ELR (cell line): ENCODE measurements around the gene XG.

Experiments used
- DNase-seq: peaks from one replicate; pipeline ENCODE4 v3.0.0-alpha.2; 2015; ENCODE audit warnings: low read depth

XG gene

DNA sequence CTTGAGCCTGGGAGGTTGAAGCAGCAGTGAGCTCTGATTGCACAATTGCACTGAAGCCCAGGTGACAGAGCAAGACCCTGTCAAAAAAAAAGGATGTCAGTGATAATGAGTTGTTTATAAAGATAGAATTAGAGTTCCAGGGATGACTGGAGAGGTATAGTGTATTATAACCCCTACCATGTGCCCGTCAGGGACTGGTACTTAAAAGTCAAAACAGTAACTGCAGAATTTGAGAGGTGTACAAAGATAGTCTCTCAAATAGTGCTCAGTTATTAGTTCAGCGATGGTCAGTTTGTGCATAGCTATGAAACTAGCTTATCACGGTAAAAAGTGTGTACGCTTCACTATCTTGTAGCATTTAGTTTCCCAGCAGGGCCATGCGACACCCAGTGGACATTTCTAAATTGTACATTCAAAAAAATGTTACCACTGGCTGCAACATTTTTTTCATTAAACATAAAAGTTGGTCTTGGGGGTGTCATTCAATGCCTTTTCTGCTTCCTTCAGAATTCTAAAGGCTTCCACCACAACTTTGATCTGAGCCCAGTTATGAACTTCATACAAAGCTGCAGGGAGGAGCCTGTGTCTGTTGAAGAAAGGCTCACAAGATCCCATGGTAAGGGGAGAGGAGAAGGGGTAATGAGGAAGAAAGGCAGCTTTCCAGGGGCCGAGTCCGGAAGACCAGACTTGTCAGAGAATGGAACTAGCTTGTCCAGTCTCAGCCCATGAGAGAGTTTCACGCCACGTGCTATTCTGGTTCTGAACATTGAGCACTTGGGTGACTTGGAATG lies 67.7 kb downstream of the XG start:
- DNase-seq = peak; percentile 34

DNA sequence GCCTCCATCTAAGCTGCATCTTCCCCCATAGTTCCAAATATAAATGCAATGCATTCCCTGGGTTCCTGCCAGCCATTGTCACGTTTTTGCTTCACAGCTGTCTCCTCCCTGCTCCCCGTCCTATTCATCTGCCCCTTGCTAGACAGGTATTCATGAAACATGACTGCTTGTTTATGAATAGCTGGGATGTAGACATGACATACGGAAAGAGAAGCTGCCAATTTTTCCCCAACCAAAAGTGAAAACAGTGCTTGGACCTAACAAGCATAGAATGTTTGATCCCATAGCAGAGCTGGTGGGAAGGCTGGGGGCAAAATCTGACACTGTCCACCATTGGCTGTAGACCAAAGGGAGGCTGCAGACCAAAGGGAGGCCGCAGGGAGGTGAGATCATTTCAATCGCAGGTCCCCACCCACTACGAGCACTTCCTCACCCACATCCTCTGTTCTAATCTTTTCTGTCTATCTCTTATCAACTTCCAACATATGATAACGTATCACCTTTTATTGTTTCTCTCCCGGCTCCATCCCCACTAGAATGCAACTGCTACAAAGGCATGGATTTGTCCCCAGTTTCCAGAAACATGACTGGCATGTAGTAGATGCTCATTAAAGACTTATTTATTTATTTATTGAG lies 68.4 kb downstream of the XG start:
- DNase-seq = no peak

DNA sequence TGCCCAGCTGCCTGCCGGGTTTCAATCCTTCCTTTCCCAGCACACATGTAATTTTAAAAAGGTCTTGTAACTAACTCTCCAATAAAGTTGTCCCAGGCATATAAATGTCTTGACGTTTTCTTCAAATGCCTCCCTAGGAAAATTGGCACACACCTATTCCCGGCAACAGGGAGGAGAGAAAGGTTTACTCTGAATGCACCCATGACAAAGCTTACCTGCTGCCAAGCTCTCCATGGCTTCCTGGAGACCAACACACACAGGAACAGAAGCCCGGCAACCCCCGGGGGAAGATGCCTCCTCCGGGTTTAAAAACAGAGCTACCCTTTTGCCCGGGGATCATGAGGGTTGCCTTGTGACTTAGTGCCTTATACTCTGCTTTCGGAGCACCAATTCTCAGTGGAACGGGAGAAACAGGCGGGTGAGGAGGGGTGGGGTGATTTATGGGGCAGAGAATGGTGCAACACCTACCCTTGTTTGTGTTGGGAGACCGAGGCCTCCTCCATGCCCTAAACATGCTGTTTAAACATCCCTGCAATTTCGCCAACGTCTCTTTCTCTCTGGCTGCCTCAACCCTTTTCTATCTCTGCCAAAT lies 72.1 kb downstream of the XG start:
- no peak for DNase-seq

DNA sequence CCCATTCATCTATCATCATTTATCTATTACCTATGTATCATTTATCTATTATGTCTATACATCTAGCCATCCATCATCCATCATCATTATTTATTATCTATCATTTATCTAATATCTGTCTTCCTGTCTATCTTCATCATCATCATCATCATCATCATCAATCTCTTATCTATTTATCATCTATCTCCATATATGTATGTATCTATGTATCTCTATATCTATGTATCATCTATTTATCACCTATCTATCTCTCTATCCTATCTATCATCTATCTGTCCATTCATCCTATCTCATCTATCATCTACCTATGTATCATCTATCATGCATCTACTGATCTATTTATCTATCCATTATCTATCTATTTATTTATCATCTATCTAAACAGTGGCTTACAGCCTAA lies 73.0 kb downstream of the XG start:
- DNase-seq = no peak

DNA sequence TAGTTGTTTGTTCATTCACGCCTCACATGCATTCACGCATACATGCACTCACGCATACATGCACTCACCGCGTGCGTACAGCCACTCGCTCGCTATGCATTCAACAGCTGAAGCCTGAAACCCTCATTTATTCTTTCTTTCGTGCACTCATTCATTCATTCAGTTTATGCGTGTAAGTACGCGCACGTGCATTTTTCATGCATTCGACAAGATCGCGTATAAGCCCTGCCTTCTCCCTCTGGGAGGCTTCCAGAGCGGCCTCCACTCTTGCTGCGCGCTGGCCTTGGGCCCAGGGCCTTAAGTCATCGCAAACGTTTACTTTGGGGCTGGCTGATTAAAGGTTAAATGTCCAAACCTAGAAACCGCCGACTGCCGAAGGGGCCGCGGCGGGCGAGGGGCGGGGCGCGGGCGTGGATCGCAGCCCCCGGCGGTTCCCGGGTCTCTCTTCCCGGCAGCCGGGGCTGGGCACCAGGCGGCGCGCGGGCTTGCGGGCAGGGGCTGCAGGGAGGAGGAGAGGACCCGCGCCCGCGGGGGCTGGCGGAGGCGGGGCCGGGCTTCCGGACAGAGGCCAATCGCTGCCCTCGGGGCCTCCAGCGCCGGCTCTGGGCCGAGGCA lies 76.6 kb downstream of the XG start, which contains the start of gene GYG2:
Gene GYG2 (plus strand): TSS at position 587 of the 615 bp plus-strand sequence. CDS start 1,259 bp downstream, outside the sequence.
- DNase-seq = peak; percentile 2

DNA sequence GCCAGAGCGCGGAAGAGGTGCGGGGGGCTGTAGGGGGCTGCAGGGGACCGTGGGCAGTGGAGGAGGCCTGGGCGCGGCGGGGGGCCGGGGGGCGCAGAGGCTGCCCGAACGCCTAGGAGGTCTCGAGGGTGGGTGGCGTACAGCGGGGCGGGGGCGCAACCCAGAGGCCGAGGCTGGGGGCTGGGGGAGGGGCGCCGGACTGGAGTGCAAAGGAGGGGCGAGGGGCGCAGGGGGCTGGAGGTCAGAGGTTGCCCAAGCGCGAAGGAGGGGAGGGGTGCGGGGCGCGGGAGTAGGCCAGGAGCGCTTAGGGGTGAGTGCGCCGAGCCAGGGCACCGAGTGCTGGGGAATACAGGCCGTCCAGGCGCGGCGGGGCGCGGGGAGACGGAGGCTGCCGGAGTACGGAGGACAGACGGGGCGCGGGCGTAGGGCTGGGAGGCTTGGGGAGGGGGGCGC lies 77.1 kb downstream of the XG start:
- DNase-seq = peak; percentile 0

DNA sequence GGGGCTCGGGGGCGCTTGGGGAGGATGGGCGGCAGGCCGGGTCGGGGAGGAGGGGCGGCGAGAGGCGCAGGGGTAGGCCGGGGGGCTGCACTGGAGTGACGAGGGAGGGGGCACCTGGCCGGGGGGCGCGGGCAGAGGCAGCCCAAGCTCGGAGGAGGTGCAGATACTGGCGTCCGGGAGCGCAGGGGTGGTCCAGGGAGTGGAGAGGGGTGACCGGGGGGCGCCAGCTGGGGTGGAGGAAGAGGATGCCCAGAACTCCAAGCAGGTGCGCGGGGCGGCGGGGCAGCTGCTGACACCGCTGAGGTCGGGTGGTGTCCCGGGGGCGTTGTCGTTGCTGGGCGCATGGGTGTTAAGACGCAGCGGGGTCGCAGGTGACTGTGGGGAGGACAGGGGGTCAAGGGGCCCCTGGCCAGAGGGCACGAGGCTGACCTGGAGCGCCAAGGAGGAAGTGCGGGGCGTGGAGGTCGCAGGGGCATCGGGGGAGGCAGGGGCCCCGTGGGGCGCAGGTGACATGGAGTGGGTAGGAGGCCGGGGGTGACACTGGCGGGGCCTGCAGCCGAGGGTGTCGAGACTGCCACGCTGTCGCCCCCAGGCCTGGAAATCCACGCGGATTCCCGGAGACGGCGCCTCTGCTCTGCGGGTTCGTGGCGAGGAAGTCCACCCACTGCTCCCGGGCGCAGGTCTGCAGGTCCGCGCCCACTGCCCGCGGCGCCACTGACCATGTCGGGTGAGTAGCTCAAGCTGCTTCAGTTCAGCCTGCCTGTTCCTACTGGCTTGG lies 77.8 kb downstream of the XG start:
- DNase-seq = no peak

DNA sequence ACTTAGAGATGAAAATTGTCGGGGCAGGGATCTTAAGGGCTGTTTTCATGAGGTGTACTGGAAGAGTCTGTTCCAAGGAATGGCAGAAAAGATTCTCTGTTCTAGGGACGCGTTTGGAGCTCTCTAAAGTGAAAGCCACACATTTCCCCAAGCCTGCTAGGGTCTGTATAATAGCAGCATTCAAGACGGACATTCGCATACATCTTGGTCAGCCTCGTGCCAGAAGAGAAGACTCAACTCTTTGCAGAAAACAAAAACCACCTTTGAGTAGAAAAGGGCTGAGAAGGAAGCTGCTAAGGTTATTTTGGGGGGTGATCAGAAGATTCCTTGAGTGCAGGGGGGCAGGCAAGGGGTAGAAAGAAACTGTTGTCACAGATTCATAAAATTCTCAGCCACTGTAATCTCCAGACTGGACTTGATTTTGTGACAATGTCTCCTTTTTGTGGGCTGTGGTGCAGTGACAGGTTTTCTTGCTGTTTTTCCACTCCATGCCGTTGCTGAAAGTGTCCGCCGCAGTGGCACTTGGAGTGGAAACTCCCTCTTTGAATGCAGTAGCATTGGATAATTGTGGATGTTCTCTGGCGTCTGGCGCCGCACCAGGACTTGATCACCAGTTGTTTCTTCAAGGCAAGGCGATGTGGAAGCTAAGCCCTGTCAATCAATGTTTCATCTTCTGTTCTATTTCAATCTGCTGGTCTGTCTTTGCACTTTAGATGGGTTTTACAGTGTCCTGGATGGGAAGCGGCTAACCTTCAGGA lies 79.8 kb downstream of the XG start:
- DNase-seq = no peak

DNA sequence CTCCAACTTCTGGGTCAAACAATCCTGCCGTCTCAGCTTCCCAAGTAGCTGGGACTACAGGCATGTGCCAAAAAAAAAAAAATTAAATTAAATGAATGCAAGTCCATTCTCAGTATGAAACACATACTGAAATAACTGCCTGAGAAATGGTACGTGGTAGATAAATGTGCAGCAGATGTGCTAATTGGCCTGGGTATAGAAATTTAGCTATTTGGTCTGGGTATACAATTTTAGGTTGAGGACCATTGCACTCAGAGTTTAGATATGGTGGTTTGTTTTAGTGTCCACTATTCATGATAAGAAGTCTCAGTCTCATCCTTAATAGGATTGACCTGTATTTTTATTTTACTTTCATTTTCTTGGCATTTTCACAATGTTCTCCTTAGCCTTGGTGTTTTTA lies 86.1 kb downstream of the XG start:
- no peak for DNase-seq

DNA sequence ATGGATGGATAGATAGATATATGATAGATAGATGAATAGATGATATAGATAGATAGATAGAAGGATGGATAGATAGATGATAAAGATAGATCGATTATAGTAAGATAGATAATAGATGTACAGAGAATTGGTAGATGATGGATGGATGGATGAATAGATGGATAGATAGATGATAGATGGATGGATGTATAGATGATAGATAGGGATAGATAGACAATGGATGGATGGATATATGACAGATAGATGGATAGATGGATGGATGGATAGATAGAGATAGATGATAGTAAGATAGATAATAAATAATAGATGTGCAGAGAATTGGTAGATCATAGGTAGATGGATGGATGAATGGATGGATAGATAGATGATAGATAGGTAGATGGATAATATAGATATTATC lies 89.1 kb downstream of the XG start:
- DNase-seq = no peak

DNA sequence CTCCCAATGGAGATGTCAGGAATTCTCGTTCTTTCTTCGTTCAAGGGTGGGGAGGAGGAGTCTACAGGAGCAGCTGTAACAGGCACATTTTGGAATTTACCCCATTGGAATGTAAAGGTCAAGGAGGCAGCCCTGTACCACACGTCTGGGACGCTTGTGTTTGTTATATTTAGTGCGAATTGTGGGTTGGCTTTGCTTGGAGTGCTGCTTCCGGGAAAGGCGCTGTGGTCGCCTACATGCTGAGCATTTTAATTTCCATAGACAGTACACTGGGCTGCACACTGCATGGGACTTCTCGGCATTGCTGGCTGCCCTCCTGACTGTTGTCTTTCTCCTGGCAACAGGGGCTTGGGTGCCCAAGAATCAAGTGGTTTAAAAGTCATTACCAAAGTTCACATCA lies 89.7 kb downstream of the XG start:
- DNase-seq = no peak

DNA sequence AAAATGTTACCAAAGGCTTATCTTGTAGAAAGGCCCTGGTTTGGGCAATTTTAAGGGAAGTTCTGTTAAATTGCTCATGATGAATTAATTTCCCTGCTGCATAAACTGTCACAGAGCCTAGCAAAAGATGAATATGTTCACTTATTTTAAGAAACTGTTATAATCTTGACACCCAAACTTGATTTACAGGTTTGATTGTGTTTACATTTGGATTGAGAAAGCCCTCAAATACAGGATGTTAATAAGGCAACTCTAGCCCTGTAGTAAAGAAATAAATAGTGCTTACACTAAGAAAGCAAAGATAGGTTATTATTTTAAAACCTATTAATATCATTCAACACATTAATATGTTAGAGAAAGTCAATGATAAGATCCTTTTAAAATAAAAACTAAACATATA lies 95.2 kb downstream of the XG start:
- DNase-seq = no peak

DNA sequence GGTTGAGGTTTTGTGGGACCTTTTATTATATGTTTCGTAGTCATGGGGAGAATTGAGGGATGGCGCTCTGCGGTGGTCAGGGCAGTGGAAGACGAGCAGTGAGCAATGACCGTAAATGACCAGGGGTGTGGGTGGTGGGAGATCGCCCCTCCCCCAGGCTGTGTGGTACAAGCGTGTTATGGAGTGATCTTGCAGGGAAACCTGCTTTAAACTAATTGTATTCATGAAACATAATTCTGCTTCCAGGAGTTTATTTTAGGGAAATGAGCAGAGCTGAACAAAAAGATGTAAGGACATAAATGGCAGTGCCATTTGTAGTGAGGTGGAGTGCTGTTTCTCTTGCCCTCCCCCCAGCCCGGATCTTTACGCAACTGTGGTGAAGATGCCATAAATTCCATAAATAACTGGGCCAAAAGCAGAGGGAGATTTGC lies 97.0 kb downstream of the XG start:
- DNase-seq = peak; percentile 57

DNA sequence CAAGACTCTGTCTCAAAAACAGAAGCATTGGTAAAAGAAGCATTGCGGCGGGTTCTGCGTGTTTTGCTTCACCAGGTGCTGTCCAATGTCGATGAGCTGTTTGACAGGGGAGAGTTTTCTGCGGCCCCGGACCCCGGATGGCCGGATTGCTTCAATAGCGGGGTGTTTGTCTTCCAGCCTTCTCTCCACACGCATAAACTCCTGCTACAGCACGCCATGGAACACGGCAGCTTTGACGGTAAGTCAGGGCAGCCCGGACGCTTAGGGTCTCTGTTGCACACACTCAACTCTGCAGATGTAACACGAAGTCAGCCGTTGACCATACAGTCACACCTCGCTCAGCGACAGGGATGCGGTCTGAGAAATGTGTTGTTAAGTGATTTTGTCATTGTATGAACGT lies 103.1 kb downstream of the XG start:
- no peak for DNase-seq

DNA sequence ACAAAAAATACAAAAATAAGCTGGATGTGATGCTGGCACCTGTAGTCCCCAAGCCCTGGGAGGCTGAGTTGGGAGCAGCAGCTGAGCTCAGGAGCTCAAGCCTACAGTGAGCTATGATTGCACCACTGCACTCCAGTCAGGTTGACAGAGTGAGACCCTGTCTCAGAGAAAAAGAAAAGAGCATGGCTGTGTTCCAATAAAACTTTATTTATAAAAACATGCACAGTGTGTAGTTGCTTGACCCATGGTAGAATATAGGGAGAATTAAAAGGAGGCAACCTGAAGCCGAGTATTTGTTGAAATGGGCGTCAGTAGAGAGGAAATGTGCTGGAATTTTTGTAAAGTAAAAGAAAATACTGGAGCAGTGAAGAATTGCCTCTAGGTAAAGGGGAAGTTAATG lies 103.9 kb downstream of the XG start:
- no peak for DNase-seq

DNA sequence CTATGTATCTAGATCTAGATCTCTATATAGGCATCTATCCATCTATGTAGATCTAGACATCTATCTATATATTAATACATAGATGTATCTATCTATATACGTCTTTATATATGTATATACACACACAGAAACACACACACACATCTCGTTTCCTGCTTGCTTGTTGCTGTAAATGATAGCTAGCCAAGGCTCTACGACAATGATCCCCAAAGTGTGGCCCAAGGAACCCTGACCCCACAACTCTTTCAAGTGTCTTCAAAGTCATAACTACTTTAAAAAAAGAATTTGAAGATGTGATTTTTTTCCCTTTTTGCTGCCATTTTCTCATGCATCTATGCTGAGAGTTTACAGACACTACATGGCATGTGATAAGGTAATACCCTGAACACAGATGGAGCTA lies 105.7 kb downstream of the XG start:
- DNase-seq = no peak

DNA sequence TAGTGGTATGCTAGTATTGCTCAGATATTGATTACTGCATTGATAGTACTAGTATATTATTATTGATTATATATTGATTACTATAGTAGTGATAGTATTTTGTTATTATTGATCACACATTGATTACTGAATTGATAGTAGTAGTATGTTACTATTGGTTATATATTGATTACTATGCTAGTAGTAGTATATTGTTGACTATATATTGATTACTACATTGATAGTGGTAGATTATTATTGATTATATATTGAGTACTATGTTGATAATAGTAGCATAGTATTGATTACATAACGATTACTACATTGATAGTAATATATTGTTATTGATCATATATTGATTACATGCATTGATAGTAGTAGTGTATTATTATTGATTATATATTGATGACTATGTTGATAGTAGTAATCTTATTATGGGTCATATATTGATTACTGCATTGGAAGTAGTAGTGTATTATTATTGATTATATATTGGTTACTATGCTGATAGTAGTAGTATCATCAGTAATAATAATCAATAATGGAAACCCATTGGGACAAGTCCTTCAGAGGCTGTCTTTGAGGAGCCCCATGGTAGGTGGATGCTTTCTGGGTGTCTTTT lies 107.5 kb downstream of the XG start:
- DNase-seq = no peak

DNA sequence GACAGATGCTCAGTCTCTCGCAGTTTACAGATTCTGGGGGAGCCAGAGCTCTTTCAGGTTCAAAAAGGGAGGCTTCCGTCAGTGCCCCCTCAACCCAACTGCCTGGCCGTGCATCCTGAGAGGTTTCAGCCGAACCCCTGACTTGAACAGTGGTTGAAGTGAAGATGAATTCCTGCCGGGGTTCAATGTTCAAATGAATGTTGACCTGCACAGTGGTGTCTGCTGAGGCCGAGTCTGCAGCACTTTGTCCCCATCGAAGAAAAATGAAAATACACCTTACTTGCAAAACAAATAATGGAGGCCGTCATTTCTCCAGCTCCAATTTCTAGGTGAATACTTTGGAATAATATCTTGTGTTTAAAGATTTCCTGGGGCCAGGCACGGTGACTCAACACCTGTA lies 110.6 kb downstream of the XG start:
- no peak for DNase-seq

DNA sequence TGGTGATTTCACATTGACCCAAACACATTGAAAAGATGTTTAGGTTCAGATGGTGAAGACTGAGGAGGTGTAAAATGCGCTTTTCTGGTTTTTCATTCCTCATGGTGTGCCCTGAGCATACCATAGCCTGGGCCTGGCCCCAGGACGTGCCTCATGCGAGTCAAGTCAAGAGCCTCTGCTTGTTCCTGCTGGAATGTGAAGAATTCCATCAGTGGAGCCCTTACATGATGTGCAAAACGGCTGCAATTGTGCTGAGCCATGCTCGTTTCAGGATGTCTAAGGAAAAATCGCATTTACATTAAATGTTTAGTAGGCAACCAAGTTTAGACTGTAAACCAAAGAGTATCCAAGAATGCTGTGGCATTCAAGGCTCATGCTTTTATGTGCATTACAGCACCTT lies 111.8 kb downstream of the XG start:
- DNase-seq = no peak
